ENCODE results near the gene COL5A1.
"Not testable (repeated sequence)": the region's sequence is repeated elsewhere in the genome, so short reads cannot be mapped to it uniquely, and the experiment has no call there.

The COL5A1 gene

GRCh38 chr9:134853893-134854292, 212.3 kb downstream of the COL5A1 start:
- H3K27me3 ChIP-seq (ENCODE audit: insufficient read depth, insufficient read length): no peaks in the 10 kb centered on the region
- H3K9ac ChIP-seq (ENCODE audit: insufficient read length, low read depth): no peak overlapping the region
- H3K4me1 ChIP-seq (ENCODE audit: insufficient read depth, insufficient read length): no peaks in the 10 kb centered on the region
- H3K9me3 ChIP-seq (ENCODE audit: insufficient read depth, low read length): peaks cover 26% of the 10 kb centered on the region
- DNase-seq (ENCODE audit: low read depth, low spot score): no peak
- TF ChIP-seq ZNF274 (IDR thresholded peaks at IDR 0.05; ENCODE audit: low read depth, low read length): no peak
- no peak for TF ChIP-seq SUZ12 (IDR thresholded peaks at IDR 0.05; ENCODE audit: extremely low read depth, insufficient read depth, insufficient read length)
- TF ChIP-seq YY1 (IDR thresholded peaks at IDR 0.05; ENCODE audit: insufficient read depth, insufficient read length): no peak
- no peaks in the 10 kb centered on the region for H3K36me3 ChIP-seq (ENCODE audit: insufficient read depth, insufficient read length, low read length)
- H3K4me3 ChIP-seq (ENCODE audit: insufficient read length, low read depth): no peak overlapping the region

GRCh38 chr9:134854541-134854981, 213.0 kb downstream of the COL5A1 start:
- Histone ChIP-seq H3K4me1 (ENCODE audit: insufficient read depth, insufficient read length) (no peaks in the 10 kb centered on the region), H3K36me3 (ENCODE audit: insufficient read depth, insufficient read length, low read length) (no peaks in the 10 kb centered on the region), H3K27me3 (ENCODE audit: insufficient read depth, insufficient read length) (no peaks in the 10 kb centered on the region), H3K9me3 (ENCODE audit: insufficient read depth, low read length) (peaks cover 19% of the 10 kb centered on the region), H3K9ac (ENCODE audit: insufficient read length, low read depth) (no peak overlapping the region), H3K4me3 (ENCODE audit: insufficient read length, low read depth) (no peak overlapping the region)
- no peak for DNase-seq (ENCODE audit: low read depth, low spot score)
- TF ChIP-seq YY1 (IDR thresholded peaks at IDR 0.05; ENCODE audit: insufficient read depth, insufficient read length): no peak
- TF ChIP-seq SUZ12 (IDR thresholded peaks at IDR 0.05; ENCODE audit: extremely low read depth, insufficient read depth, insufficient read length): no peak
- TF ChIP-seq ZNF274 (IDR thresholded peaks at IDR 0.05; ENCODE audit: low read depth, low read length): no peak

GRCh38 chr9:134855231-134855899, 213.8 kb downstream of the COL5A1 start:
- no peaks in the 10 kb centered on the region for H3K27me3 ChIP-seq (ENCODE audit: insufficient read depth, insufficient read length)
- no peak overlapping the region for H3K9ac ChIP-seq (ENCODE audit: insufficient read length, low read depth)
- no peak overlapping the region for H3K4me3 ChIP-seq (ENCODE audit: insufficient read length, low read depth)
- no peaks in the 10 kb centered on the region for H3K36me3 ChIP-seq (ENCODE audit: insufficient read depth, insufficient read length, low read length)
- TF ChIP-seq ZNF274 (IDR thresholded peaks at IDR 0.05; ENCODE audit: low read depth, low read length) (no peak), SUZ12 (IDR thresholded peaks at IDR 0.05; ENCODE audit: extremely low read depth, insufficient read depth, insufficient read length) (no peak), YY1 (IDR thresholded peaks at IDR 0.05; ENCODE audit: insufficient read depth, insufficient read length) (no peak)
- DNase-seq (ENCODE audit: low read depth, low spot score): no peak
- no peaks in the 10 kb centered on the region for H3K4me1 ChIP-seq (ENCODE audit: insufficient read depth, insufficient read length)
- peaks cover 11% of the 10 kb centered on the region for H3K9me3 ChIP-seq (ENCODE audit: insufficient read depth, low read length)

GRCh38 chr9:134855900-134856377, 214.3 kb downstream of the COL5A1 start:
- Histone ChIP-seq H3K9ac (ENCODE audit: insufficient read length, low read depth) (no peak overlapping the region), H3K27me3 (ENCODE audit: insufficient read depth, insufficient read length) (no peaks in the 10 kb centered on the region), H3K4me3 (ENCODE audit: insufficient read length, low read depth) (no peak overlapping the region), H3K4me1 (ENCODE audit: insufficient read depth, insufficient read length) (no peaks in the 10 kb centered on the region), H3K9me3 (ENCODE audit: insufficient read depth, low read length) (peaks cover 6% of the 10 kb centered on the region; the same call in 1 of the 2 replicates), H3K36me3 (ENCODE audit: insufficient read depth, insufficient read length, low read length) (no peaks in the 10 kb centered on the region)
- TF ChIP-seq SUZ12 (IDR thresholded peaks at IDR 0.05; ENCODE audit: extremely low read depth, insufficient read depth, insufficient read length) (no peak), ZNF274 (IDR thresholded peaks at IDR 0.05; ENCODE audit: low read depth, low read length) (no peak), YY1 (IDR thresholded peaks at IDR 0.05; ENCODE audit: insufficient read depth, insufficient read length) (no peak)
- no peak for DNase-seq (ENCODE audit: low read depth, low spot score)

GRCh38 chr9:134857451-134857850, 215.8 kb downstream of the COL5A1 start:
- not testable (repeated sequence) for H3K9me3 ChIP-seq (ENCODE audit: insufficient read depth, low read length); H3K9ac ChIP-seq (ENCODE audit: insufficient read length, low read depth); H3K36me3 ChIP-seq (ENCODE audit: insufficient read depth, insufficient read length, low read length); H3K4me1 ChIP-seq (ENCODE audit: insufficient read depth, insufficient read length); H3K27me3 ChIP-seq (ENCODE audit: insufficient read depth, insufficient read length); DNase-seq (ENCODE audit: low read depth, low spot score); H3K4me3 ChIP-seq (ENCODE audit: insufficient read length, low read depth)

GRCh38 chr9:134858051-134858841, 216.6 kb downstream of the COL5A1 start:
- no peaks in the 10 kb centered on the region for H3K4me1 ChIP-seq (ENCODE audit: insufficient read depth, insufficient read length)
- no peak for DNase-seq (ENCODE audit: low read depth, low spot score)
- H3K4me3 ChIP-seq (ENCODE audit: insufficient read length, low read depth): no peak overlapping the region
- no peaks in the 10 kb centered on the region for H3K36me3 ChIP-seq (ENCODE audit: insufficient read depth, insufficient read length, low read length)
- H3K27me3 ChIP-seq (ENCODE audit: insufficient read depth, insufficient read length): no peaks in the 10 kb centered on the region
- no peaks in the 10 kb centered on the region; the same call in 1 of the 2 replicates for H3K9me3 ChIP-seq (ENCODE audit: insufficient read depth, low read length)
- no peak for TF ChIP-seq ZNF274 (IDR thresholded peaks at IDR 0.05; ENCODE audit: low read depth, low read length)
- TF ChIP-seq SUZ12 (IDR thresholded peaks at IDR 0.05; ENCODE audit: extremely low read depth, insufficient read depth, insufficient read length): no peak
- TF ChIP-seq YY1 (IDR thresholded peaks at IDR 0.05; ENCODE audit: insufficient read depth, insufficient read length): no peak
- no peak overlapping the region for H3K9ac ChIP-seq (ENCODE audit: insufficient read length, low read depth)

GRCh38 chr9:134860510-134860909, 218.9 kb downstream of the COL5A1 start:
- H3K9ac ChIP-seq (ENCODE audit: insufficient read length, low read depth): no peak overlapping the region
- no peaks in the 10 kb centered on the region; the same call in 1 of the 2 replicates for H3K9me3 ChIP-seq (ENCODE audit: insufficient read depth, low read length)
- no peak for DNase-seq (ENCODE audit: low read depth, low spot score)
- peaks cover 4% of the 10 kb centered on the region for H3K4me1 ChIP-seq (ENCODE audit: insufficient read depth, insufficient read length)
- no peak overlapping the region for H3K4me3 ChIP-seq (ENCODE audit: insufficient read length, low read depth)
- TF ChIP-seq ZNF274 (IDR thresholded peaks at IDR 0.05; ENCODE audit: low read depth, low read length): no peak
- no peak for TF ChIP-seq YY1 (IDR thresholded peaks at IDR 0.05; ENCODE audit: insufficient read depth, insufficient read length)
- H3K36me3 ChIP-seq (ENCODE audit: insufficient read depth, insufficient read length, low read length): no peaks in the 10 kb centered on the region
- no peaks in the 10 kb centered on the region for H3K27me3 ChIP-seq (ENCODE audit: insufficient read depth, insufficient read length)
